GM19372 (cell line): ENCODE data around the gene ARHGAP20.
A peak's percentile ranks its signal among the peaks of the same experiment; 100 is the strongest.

Experiments used
- ATAC-seq: cut with Tn5 transposase; IDR thresholded peaks from one replicate; pipeline ENCODE4 v1.9.1; 2021; ENCODE audit warnings: mild to moderate bottlenecking, low read depth, moderate library complexity; ENCODE audit not compliant: unreplicated experiment

Gene ARHGAP20, protein sequence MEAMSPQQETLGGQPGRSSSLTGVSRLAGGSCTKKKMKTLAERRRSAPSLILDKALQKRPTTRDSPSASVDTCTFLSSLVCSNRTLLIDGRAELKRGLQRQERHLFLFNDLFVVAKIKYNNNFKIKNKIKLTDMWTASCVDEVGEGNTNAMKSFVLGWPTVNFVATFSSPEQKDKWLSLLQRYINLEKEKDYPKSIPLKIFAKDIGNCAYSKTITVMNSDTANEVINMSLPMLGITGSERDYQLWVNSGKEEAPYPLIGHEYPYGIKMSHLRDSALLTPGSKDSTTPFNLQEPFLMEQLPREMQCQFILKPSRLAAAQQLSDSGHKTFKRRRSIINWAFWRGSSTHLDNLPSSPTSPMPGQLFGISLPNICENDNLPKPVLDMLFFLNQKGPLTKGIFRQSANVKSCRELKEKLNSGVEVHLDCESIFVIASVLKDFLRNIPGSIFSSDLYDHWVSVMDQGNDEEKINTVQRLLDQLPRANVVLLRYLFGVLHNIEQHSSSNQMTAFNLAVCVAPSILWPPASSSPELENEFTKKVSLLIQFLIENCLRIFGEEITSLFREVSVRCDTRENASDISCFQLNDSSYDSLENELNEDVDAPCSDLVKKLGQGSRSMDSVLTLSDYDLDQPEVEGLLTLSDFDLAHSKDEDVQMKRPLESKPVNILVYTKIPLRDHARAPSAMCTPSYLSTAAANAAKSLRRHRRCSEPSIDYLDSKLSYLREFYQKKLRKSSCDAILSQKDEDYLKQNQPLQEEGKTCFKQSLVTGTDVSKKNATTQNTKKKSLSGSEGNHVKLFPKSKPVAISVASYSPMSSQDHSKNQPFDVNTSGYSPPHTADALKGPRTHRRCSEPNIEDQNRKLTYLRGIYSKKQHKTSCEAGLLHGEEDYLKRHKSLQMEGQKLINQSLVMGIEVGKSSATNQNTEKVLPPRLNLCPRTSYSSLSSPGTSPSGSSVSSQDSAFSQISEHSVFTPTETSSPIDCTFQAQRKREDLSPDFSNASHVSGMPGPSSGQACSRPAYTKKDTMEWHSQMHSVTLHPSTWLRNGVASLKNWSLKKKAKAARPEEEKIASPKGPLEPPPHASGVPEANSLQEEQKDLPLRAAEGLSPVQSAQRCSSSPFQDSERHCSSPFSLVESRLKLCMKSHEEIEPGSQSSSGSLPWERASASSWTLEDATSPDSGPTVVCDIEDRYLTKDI

DNA sequence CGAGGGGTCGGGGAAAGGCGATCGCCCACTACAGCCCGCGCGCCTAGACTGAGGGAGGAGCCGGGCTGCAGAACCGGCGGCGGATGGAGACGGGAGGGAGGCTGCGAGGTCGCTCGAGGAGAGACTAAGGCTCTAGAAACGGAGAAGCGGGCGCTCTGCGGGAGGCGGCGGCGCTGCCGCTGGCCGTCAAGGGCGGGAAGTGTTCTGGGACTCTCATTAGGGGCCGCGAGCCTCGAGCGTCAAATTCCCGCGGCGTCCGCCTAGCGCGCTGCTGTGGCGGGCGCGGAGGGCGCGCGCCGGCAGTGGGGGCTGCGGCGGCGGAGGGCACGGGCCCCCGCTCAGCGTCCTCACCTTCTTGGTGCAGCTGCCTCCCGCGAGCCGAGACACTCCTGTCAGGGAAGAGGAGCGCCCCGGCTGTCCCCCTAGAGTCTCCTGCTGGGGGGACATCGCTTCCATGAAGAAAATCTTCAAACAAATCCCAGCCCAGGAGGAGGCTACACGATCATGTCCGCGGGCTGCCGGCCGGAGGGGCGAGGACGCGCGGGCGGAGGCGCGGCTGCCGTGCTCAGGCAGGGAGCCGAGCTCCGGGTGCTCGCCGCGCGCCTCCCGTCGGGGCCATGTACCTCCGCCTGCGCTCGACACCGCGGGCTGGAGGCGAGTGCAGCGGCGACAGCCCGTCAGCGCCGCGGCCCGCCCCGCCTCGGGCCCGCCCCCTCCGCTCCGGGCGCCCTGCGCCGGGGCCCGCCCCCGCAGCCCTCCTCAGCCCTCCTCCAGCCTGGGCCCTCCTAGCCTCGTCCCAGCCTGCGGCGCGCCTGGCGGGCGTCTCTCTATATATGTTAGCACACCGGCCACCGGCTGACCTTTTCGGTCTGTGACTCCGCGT is at the start of gene ARHGAP20:
TSS of gene ARHGAP20 (minus strand) at position 662 of the 883 bp plus-strand sequence. CDS start at position 456, 206 bp downstream.
- ATAC-seq: peak; percentile 81

DNA sequence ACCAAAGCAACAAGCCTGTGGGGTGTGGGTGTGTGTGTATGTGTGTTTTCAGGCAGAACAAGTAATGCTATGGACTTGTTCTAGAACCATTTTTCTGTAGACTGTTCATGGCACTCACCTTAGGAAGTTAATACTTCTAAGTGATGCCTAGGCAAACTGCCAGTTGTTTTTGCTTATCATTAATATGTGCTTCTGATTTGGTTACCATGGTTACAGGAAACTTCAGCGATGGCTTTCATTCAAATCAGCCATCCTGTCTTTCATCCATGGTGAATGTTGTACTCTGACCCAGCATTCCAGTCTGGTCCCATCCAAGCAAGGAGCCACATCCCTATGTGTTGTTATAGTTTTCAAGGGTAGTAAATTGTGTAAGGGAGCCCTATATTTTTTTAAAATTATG is 49.8 kb upstream of the ARHGAP20 start:
- no peak for ATAC-seq

DNA sequence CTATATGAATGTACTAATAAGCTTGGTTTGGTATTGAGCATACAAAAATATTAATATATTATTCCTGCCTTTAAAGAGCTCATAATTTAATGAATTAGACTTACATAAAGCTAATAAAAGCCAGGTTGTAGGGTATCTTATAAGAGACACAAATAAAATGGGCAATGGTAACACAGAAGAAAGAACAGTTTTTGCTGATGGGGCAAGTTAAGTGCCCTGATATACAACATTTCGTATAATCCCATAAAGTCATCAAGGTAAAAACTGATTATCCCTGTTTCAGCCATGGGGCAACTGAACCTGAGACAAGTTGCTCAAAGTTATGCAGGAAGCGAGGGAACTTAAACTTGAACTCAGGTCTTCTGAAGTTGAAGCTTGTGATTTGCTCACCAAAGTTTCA is 48.9 kb upstream of the ARHGAP20 start:
- no peak for ATAC-seq

DNA sequence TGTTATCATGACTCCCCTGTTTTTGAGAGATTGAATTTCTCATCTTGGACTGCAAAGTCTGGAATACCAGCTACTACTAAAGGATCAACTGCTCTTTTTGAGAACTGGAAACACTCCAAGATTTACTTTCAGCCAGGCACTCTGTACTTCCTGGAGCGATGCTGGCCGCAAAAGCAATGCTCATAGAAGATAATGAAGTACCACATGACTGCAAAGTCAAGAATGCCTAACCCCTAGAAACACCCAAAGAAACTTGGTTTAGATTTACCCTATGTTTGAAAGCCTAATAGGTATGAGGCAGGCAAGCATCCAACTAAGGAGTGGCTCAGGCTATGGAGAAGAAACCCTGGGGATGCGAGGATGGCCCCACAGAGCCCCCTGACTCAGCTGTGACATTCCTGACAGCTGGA is 47.7 kb upstream of the ARHGAP20 start:
- no peak for ATAC-seq

DNA sequence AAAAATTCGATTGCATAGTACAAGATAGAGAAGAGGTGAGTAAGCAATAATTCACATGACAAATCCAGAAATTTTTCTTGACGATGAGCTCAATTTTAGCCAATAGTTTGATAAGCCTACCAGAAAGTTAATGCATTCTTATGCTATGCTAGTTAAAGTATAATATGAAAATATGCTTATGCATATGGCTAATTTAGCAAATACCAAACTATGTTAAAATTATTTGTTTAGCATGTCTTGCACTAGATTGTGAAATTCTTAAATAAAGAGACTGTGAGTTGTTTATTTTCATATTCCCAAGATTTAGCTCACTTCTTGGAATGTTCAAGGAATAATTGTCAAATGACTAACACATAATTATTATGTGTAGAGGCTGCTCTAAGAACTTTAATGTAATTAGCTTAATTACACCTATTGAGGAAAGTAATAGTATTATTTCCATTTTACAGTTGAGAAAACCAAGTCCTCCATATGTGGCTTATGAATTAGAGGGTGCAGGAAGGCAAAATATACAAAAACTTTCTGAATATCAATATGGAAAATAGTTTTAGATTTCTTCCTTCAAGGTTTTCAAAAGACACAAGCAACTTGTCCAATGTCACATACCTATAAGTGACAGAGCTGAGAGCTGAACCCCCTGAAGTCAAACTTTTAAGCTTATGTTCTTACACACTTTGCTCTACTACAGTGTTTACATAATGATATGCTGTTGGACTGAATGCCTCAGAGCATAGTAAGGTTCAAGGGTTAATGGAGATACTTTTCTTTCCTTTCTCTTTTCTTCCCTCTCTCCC is 45.9 kb upstream of the ARHGAP20 start:
- ATAC-seq: no peak

DNA sequence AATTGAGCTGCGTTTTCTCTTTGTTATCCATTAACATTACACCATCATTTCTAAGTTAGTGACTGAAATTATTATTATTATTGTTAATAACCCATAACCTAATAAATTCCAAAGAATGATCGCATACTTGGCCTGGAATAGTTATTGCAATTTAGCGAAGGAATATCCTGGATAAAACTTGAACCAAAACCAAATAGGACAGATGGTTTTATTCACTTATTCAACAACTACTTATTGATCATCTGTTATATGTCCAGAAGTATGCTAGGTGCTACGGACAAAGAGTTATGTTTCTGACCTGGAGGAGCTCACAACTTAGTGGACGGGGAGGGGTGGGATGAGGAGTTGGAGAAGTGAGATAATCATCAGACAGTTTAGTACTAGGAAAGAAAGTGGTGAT is 44.8 kb upstream of the ARHGAP20 start:
- no peak for ATAC-seq

DNA sequence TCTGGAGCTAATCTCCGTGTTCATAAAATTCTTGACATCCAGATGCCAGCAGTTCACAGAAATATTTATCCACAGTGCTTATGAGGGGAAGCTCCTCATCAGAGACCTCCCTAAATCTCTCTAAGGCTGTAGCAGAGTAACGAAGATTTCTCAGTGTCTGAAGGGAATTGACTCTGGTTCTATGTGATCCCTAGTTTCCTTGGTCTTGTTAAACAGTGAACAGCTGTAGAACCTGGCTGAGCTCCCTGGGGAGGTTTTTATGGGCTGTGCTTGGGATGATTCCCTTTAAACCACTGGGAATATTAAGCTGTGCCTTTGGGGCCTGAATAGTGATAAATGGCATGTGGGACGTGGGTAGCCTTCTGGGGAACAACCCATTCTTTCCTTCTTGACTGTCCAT is 43.7 kb upstream of the ARHGAP20 start:
- ATAC-seq: no peak

DNA sequence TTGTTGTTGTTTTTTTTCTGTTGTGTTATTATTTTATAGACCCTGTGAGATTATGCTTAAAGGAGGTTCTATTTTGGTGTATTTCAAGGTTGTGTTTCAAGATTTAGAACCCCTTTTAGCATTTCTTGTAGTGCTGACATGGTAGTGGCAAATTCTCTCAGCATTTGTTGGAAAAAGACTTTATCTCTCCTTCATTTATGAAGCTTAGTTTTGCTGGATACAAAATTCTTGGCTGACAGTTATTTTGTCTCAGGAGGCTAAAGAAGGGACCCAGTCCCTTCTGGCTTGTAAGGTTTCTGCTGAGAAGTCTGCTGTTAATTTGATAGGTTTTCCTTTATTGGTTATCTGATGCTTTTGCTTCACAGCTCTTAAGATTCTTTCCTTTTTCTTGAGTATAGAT is 40.7 kb upstream of the ARHGAP20 start:
- ATAC-seq: no peak

DNA sequence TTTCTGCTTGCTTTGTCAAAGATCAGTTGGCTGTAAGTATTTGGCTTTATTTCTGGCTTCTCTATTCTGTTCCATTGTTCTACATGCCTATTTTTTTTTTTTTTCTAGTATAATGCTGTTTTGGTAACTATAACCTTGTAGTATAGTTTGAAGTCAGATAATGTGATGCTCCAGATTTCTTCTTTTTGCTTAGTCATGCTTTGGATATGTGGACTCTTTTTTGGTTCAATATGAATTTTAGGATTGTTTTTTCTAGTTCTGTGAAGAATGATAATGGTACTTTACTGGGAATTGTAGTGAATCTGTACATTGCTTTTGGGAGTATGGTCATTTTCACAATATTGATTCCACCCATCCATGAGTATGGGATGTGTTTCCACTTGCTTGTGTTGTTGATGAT is 37.9 kb upstream of the ARHGAP20 start:
- no peak for ATAC-seq

DNA sequence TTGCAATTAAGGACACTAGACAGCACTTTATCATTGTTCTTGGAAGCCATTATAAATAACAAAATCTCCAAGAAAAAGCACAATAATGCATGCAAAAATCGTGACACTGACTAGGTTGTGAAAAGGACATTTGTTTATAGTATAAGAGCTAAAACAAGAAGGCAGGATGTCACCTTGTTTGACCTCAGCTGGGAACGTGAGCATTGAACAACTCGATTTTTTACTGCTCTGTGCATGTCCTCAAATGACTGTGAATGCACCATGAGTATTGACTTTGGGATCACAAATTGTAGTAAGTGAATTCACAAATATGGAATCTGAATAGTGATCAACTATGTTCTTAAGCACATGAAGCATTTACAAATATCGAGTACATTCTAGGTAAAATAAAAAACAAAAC is 35.3 kb upstream of the ARHGAP20 start:
- no peak for ATAC-seq

DNA sequence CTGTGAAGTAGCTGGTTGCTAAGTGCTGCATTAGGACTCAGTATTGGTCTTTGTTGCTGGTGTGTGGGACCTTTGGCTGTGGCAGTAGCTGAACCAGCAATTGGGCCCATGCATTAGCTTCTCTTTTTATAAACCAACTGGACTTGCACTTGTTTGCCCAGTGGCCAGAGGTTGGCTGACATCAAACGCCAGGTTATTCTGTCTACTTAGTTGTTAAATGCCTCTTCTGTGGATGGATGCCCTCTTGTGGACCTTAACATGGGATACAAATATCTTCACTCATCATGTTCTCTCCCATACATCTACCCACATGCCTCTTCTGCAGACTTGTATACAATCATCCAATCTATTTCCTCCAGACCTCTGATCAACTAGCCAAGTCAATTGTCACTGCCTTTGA is 26.4 kb upstream of the ARHGAP20 start:
- ATAC-seq: no peak

DNA sequence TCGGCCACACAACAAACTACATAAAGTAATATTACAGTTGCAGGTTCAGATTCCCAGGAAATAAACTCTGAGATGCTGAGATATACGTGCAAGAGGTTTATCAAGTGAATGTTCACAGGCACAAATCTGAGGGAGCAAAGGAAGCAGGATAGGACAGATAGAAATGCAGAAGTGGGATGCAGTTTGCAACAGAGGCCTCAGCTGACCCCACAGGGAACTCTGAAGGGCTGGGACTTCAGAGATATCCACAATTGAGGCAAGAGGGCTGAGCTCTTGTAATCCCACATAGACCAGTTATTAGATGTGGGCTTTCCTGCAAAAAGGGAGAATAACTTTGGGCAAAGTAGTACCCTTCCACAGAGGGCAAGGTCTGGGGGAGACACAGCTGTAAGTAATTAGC is 25.4 kb upstream of the ARHGAP20 start:
- ATAC-seq: no peak

DNA sequence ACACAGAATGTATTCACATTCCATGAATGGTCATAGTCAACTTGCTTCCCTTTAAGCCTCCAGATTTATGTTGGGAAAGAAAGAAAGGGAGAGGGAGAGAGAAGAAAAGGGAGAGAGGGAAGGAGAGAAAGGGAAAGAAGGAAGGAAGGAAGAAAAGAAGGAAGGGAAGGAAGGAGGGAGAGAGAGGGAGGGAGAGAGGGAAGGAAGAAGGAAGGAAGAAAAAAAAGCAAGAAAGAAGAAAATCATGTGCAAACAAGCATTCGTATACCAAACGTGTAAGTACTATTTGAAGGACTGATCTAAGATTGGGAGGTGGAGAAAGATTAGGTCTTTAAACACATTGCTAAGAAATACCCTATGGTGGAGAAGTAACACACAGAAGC is 23.9 kb upstream of the ARHGAP20 start:
- no peak for ATAC-seq

DNA sequence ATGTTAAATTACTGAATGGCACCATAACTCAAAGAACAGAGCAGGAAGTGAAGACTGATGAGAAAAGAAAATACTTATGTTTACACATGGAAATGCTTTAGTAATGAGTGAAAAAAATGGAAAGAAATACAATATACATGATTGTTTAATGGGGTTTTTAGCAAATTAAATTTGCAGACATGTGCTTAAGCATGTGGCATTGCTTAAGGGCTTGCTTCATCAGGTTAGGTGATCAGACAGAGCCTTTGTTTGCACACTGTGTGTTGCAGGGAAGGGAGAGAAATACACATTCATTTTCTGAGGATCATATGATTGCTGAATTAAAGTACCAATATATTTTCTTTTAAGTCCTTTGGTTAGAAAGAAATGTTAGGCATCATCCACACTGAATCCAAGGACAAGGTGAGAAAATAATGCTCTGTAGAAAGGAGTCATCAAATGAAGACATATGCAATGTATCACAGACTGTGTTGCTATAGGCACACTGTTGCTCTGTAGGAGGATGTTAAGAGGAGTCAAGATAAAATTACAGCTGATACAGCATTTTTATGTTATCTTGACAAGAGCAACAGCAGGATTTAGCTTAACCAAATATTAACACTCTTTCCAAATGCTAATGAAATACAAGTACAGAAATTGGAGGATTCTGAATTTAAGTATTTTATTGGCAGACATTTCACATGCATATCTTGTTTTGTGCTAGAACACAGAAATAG is 23.4 kb upstream of the ARHGAP20 start:
- no peak for ATAC-seq

DNA sequence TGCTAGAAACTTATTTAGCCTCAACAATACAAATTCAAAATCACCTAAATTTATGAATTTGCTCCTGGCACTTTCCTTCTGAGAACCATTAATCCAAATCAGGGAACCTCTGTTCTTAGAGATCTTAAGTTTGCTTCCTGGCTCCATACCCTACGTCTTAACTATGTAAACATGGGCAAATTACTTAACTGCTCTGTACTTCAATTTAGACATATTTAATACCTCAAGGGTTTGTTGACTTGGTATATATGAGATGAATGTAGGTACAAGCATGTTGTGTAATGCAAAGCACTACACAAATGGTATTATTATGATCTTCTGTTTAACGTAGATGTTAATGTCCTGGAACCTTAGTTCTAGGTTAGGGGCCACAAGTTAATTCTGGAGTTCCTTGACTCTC is 22.6 kb upstream of the ARHGAP20 start:
- ATAC-seq: no peak

DNA sequence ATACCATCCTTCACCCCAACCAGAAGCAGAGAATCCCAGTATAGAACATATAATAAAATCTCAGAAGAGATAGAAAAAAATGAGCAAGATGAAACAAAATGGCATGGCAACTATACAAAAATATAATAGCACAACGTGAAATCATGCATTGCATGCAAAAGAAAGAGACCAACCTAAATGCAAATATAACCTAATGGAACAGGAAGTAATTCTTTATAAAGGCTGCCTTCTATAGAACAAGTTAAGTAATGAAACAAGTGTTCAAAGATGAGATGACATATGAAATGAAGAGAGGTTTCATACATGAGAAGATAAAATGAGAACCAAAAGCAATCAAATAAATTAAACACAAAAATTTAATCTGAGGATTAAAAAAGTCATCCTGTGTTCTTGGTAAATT is 18.5 kb upstream of the ARHGAP20 start:
- ATAC-seq: no peak

DNA sequence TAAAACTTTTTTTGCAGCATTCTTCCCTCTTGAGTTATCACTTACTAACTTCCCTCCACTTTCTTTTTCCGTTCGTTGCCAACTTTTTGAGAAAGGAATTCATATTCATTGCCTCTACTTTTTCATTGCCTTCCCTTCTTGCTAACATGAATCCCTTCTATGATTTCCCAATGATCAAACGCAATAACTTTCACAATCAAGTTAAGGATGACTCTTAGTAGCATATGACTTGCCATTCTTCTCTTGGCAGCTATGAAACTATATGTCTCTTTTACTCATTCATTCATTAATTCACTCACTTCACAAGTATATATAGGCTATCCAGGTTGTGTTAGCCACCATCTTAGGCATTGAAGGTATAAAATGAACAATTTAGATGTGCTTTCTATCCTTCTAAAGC is 16.6 kb upstream of the ARHGAP20 start:
- no peak for ATAC-seq

DNA sequence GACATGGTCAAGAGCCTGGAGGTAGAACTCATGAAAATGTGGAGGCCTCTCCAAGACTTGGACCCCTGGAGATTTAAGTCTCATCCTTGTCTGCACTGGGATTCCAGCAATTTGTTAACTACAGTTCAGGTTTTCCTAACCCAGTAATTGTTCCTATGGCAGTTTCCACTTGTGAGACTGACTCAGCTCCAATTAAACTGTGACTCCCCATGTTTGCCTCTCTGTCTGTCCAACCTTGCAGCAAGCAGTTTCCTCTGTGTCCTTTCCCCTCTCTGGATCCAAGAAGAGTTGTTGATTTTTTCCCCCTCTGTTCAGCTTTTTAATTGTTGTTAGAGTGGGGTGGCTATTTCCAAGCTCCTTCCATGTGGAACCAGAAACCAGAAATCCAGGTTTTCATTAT is 16.2 kb upstream of the ARHGAP20 start:
- no peak for ATAC-seq

DNA sequence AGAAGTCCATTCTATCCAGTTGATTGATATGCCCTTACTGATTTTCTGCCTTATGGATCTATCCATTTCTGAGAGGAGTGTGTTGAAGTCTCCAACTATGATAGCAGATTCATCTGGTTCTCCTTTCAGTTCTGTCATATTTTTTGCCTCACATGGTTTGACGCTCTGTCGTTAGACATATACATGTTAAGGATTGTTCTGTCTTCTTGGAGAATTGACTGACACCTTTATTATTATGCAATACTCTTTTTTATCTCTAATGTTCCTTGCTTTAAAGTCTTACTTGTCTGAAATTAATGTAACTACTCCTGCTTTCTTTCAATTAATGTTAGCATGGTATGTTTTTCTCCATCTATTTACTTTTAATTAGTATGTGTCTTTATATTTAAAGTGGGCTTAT is 12.1 kb upstream of the ARHGAP20 start:
- ATAC-seq: no peak
